NCI-H1417 treated with DMSO at 0.1 percent for 48 hours (cell line): ENCODE measurements around the gene MAJIN.

Source experiments
- DNase-seq: peaks from one replicate; lab custom pipeline; 2025; lab: John Stamatoyannopoulos, UW

MAJIN gene

GRCh38 chr11:64911689-64912088 is 60.2 kb downstream of the MAJIN start:
- no peak for DNase-seq

- DNase-seq: no peak
Observed at GRCh38 chr11:64911142-64911541, 60.8 kb downstream of the MAJIN start.

GRCh38 chr11:64910451-64911093 is 61.3 kb downstream of the MAJIN start:
- no peak for DNase-seq

GRCh38 chr11:64909653-64910343 is 62.1 kb downstream of the MAJIN start:
- DNase-seq: no peak

DNA sequence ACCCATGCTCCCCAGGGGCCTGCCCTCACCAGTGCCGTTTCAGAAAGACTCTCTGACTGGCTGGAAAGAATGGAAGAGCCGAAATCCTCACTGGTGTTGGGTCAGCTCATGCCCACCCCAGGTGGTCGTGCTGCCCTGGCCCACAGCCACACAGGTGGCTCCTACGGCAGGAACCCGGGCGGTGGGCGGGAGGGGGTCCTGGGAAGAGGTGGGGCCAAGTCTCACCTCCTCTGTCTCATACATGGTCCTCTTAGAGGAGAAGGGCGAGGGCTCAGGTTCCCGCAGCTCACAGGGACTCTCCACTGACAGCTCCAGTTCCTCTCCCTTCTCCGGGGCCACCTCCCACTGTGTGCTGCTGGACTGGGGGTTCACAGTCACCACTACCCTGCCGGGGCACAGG is 63.1 kb downstream of the MAJIN start:
- no peak for DNase-seq

DNA sequence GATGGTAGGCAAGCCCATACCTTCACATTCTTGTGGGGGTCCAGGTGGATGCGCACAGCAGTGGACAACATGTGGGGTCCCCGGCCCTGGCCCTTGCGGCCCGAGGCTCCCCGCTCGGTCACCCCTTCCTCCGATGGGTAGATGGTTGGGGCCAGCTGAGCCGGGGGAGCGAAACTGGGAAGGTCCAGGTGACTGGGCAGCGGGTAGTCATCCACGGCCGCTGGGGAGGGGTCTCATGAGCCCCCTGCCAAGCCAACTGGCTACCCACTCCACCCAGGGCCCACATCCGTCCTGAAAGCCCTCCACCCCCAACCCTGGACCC is 65.6 kb downstream of the MAJIN start:
- no peak for DNase-seq

- DNase-seq: no peak
Observed at GRCh38 chr11:64905516-64906313, 66.2 kb downstream of the MAJIN start.

GRCh38 chr11:64903291-64903833 is 68.5 kb downstream of the MAJIN start:
- DNase-seq: no peak

DNA sequence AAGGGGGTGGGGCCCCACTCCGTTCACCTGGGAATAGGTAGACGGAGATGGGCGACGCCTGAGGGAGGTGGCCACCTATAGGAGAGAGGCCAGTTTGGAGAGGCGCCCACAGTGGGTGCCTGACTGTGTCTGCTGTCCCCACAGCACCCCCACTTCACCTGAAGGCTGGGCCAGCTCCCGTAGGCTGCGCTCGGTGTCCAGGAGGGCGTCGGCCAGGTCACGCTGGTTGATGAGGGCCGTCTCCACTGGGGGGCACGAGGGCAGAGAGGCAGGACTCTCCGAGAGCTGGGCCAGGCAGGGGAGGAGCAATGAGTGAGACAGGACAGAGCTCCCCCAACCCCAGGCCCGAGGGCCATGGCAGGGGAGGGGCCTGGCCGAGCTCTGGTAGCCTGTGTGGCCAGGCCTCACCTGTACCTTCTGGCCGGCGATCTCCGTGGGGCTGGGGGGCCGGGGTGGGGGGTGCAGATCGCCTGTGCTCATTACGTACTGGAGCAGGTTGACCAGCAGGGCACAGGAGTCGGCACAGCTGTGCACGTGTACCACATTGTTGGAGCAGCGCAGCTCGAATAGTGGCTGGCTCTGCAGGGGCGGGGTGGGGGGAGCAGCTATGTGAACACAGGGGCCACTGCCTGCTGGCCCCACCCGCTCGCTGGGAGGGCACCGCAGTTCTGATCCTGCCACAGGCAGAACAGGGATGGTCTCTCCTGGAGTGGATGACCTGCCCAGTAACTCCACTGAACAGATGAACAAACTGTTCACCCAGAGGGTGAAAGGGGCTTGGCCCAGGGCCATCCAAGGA is 69.6 kb downstream of the MAJIN start:
- no peak for DNase-seq

GRCh38 chr11:64900774-64901173 is 71.1 kb downstream of the MAJIN start:
- DNase-seq: no peak

DNA sequence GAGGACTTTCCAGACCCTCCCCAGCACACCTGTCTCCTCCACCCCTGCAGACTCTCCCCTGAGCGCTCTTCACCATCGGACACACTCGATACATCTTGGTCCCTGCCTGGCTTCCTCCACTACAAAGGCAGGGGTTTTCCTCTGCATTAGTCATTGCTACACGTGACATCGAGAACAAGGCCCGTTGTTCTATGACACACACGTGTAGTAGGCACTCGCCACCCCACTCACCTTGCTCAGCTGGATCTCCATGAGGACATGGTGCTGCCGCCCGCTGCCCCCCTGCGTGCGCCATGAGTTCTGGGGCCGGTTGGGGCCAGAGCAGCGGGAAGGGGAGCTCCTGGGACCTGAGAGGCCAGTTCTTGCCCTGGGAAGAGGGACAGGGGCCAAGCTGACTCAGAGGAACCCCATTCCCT is 71.6 kb downstream of the MAJIN start:
- no peak for DNase-seq

GRCh38 chr11:64898541-64898940 is 73.4 kb downstream of the MAJIN start:
- DNase-seq: no peak

- no peak for DNase-seq
Observed at GRCh38 chr11:64898076-64898445, 73.8 kb downstream of the MAJIN start.

- DNase-seq: no peak
Observed at GRCh38 chr11:64897381-64898075, 74.4 kb downstream of the MAJIN start.

DNA sequence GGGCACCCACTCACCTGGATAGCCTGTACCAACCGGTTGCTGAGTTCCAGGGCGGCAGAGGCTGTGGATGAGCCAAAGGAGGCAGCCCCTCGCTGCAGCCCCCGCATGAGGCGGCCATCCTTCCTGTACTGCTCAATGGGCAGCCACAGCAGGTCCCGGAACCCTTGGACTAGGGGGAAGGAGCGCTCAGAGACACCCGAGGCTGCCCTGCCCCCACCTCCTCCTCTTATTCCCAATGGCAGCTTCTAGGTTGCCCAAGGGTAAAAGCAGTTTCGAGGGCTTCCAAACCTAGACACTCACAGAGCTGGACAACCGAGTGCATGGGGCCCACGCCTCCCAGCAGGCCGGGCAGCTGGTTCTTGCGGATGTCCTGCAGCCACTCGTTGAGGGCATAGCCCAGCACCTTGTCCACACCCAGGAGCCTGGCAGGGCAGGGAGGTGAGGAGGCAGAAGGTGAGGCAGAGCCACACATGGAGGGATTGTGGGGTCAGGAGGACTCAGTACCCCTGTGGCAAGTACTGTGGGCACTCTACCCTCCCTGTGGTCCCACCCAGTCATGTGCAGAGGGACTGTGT is 75.4 kb downstream of the MAJIN start:
- no peak for DNase-seq

DNA sequence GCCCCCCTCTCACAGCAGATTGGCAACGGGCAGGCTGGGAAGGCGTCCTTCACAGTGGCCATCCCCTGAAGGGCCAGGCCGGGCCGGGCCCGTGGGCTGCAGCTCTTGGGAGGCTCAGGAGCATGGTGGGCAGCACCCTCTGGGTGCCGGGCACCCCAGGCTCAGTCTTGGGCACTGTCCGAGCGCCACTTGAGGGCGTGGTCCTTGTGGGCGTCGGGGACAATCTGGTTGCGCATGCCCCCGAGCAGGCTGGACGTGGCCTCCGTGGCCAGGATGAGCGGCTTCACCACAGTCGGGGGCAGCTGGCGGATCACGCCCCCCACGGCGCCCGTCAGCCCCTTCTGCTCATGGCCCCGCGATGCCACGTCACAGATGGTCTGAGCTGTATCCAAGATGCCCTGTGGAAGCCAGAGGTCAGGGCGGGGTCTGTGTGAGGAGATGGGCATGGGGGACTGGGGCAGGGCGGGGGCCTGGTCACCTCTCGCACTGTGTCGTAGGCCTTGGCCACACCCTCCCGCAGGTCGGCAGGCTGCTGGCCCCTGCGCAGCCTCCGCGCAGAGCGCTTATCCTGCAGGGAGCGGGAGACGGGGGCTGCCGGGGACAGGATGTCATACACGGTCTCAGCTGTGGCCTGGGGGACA is 77.0 kb downstream of the MAJIN start:
- DNase-seq: no peak

DNA sequence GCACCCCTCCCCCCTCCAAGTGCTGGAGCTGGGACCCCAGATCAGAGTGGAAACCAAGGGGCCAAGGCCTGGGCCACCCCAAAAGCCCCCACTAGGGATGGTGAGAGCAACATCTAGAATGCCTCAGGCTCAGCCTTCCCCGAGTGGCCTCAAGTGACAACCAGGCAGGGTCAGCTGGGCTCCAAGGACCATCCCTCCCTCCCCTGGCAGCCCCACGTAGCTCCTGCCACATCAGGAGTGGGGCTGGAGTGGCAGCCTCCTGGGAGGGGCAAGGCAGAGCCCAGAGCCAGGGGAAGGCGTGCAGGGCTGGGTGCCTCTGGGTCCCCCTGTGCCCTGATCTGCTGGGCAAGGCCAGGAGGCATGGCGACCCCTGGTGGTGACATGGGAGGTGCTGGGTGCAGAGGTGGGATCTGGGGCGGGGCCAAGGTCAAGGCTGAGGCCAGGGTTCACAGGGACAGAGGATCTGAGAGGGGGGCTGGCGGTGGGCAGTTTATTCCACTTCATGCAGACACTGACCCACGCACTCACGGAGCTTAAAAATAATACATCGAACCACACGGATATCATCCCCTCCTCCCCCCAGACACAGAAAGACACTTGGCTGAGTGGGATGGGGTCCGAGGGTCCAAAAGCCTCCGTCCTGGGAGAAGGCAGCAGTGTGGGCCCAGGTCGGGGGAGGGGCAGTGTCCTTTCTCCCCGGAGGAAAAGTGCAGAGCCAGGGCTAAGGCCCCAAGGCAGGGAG is 77.7 kb downstream of the MAJIN start:
- no peak for DNase-seq

- DNase-seq: no peak
Observed at GRCh38 chr11:64893194-64894069, 78.5 kb downstream of the MAJIN start.

GRCh38 chr11:64892838-64893193 is 79.1 kb downstream of the MAJIN start:
- DNase-seq: no peak
